ENCODE data around the gene KCNQ1OT1. TPM values are rescaled to one million over a fixed set of nuclear protein-coding genes. Genes with fewer than 3 reads are reported as not detected.

The KCNQ1OT1 gene
- total RNA-seq, 1 donor from 2014 or later, result 0.68 TPM

GRCh38 chr11:2666828-2667570, 32.8 kb downstream of the KCNQ1OT1 start:
- H3K4me3 Mint-ChIP-seq (ENCODE audit: low read depth), result no peak overlapping the region
- no peaks in the 10 kb centered on the region for H3K4me1 Mint-ChIP-seq (ENCODE audit: low read depth)
- H3K27ac Mint-ChIP-seq, result no peak overlapping the region
- no peaks in the 10 kb centered on the region for H3K27me3 Mint-ChIP-seq (ENCODE audit: low read depth)
- peaks cover 2% of the 10 kb centered on the region for H3K36me3 Mint-ChIP-seq (ENCODE audit: low read depth)
- intact Hi-C loops (cut with micrococcal nuclease), result no loop called here
- H3K9me3 Mint-ChIP-seq, result no peaks in the 10 kb centered on the region
- no peak for DNase-seq (ENCODE audit: low spot score)

DNA sequence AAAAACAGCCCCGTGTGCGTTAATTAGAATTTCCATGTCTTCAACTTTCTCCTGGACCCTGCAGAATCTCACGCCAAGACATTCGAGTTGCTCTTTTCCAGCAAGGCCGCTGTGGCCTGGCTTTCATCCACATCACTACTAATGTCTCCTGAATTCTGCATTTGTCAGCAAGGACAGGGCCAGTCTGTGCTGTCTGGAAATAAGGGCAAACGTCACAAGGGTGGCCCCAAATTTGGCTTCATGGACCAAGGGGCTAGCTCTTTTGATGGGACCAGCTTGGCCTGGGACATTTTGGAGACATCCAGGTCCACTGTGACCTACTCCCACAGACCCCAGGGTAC, 33.4 kb downstream of the KCNQ1OT1 start:
- Mint-ChIP-seq H3K9me3 (no peaks in the 10 kb centered on the region), H3K36me3 (ENCODE audit: low read depth) (peaks cover 2% of the 10 kb centered on the region), H3K4me3 (ENCODE audit: low read depth) (no peak overlapping the region)

GRCh38 chr11:2665526-2666400, 34.0 kb downstream of the KCNQ1OT1 start:
- peaks cover 2% of the 10 kb centered on the region for H3K36me3 Mint-ChIP-seq (ENCODE audit: low read depth)
- no peak for DNase-seq (ENCODE audit: low spot score)
- intact Hi-C loops (cut with micrococcal nuclease), result no loop called here
- H3K27ac Mint-ChIP-seq, result no peak overlapping the region
- no peak overlapping the region for H3K4me3 Mint-ChIP-seq (ENCODE audit: low read depth)
- no peaks in the 10 kb centered on the region for H3K4me1 Mint-ChIP-seq (ENCODE audit: low read depth)
- H3K27me3 Mint-ChIP-seq (ENCODE audit: low read depth), result no peaks in the 10 kb centered on the region
- peaks cover 6% of the 10 kb centered on the region for H3K9me3 Mint-ChIP-seq

More for the DNA sequence above, 33.4 kb downstream of the KCNQ1OT1 start:
- no peak overlapping the region for H3K27ac Mint-ChIP-seq
- no peaks in the 10 kb centered on the region for H3K27me3 Mint-ChIP-seq (ENCODE audit: low read depth)
- DNase-seq (ENCODE audit: low spot score), result no peak
- no peaks in the 10 kb centered on the region for H3K4me1 Mint-ChIP-seq (ENCODE audit: low read depth)
- intact Hi-C loops (cut with micrococcal nuclease), result no loop called here

DNA sequence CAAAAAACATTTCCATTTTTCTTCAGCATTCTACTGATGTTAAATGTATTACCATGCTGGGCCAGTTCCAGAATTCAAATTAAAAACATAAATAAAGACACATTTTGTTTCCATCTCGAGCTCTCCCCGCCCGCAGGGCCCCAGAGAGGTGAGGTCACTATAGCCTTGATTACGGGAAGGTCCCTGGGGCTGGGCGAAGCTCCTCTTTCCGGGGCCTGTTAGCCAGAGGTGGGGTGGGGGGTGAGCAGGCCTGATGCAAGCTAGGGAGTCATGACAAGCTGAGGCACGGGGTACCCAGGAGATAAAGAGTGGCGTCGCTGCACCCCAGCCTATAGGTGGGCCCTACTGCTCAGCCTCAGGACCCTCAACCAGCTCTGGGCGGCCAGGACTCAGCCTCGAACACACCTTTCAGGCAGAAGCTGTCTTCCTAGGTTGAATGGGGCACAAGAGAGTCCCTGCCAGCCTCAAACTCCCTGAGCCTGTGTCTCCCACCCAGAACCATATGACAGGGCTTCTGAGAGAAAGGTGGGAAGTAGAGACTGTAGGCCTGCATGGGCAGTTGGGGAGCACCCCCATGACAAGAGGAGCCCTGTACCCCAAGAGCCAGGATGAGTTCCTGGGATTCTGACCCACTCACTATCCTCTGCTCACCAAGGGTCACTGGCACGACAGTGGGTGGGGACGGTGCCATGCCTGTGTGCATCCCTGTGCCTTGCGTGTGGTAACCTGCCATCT, 34.8 kb downstream of the KCNQ1OT1 start:
- Mint-ChIP-seq H3K4me1 (ENCODE audit: low read depth) (no peaks in the 10 kb centered on the region), H3K27me3 (ENCODE audit: low read depth) (no peaks in the 10 kb centered on the region), H3K9me3 (peaks cover 14% of the 10 kb centered on the region), H3K4me3 (ENCODE audit: low read depth) (no peak overlapping the region), H3K27ac (no peak overlapping the region), H3K36me3 (ENCODE audit: low read depth) (peaks cover 2% of the 10 kb centered on the region)
- no peak for DNase-seq (ENCODE audit: low spot score)
- intact Hi-C loops (cut with micrococcal nuclease), result no loop called here

DNA sequence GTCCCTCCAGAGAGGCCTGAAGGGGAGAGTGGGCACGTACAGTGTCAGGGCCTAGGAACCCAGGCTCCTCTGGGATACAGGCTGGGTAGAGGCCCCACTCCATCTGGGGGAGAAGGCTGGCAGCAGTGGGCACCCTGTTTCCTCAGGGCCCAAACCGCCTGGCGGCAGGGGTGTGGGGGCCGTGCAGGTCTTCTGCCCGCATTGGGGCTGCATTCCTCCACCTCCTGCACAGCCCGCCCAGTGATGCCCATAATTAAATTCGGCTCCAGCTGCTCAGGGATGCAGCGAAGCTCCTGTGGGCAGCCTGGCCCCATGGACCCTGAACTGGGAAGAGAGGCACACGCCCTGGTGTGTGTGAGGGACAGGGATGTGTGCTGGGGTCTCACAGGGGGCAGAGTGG, 35.4 kb downstream of the KCNQ1OT1 start:
- intact Hi-C loops (cut with micrococcal nuclease), result no loop called here
- Mint-ChIP-seq H3K9me3 (peaks cover 17% of the 10 kb centered on the region), H3K4me1 (ENCODE audit: low read depth) (no peaks in the 10 kb centered on the region), H3K27ac (no peak overlapping the region), H3K27me3 (ENCODE audit: low read depth) (no peaks in the 10 kb centered on the region), H3K36me3 (ENCODE audit: low read depth) (peaks cover 2% of the 10 kb centered on the region), H3K4me3 (ENCODE audit: low read depth) (no peak overlapping the region)
- no peak for DNase-seq (ENCODE audit: low spot score)

DNA sequence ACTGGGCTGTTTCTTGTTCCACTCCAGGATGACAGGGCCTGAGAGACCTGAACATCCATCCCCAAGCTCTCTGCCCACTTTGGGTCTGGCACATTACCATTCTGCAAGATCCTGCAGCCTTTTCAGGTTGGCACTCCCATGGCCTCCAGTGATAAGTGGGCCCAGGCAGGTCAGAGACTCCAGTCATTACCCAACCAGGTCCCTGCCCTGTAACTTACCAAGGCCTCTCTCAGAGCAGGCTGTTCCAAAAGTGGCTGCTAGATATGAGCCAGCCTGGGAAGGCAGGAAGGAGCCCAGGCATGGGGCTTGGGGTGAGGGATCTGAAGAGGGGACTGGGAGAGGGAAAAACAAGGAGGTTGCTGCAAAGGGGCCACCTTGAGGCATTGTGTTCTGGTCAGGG, 35.9 kb downstream of the KCNQ1OT1 start:
- no peak for DNase-seq (ENCODE audit: low spot score)
- peaks cover 2% of the 10 kb centered on the region for H3K36me3 Mint-ChIP-seq (ENCODE audit: low read depth)
- H3K27me3 Mint-ChIP-seq (ENCODE audit: low read depth), result no peaks in the 10 kb centered on the region
- H3K4me3 Mint-ChIP-seq (ENCODE audit: low read depth), result no peak overlapping the region
- H3K9me3 Mint-ChIP-seq, result peaks cover 22% of the 10 kb centered on the region
- no peaks in the 10 kb centered on the region for H3K4me1 Mint-ChIP-seq (ENCODE audit: low read depth)
- intact Hi-C loops (cut with micrococcal nuclease), result no loop called here
- H3K27ac Mint-ChIP-seq, result no peak overlapping the region

GRCh38 chr11:2663506-2663905, 36.3 kb downstream of the KCNQ1OT1 start:
- H3K4me1 Mint-ChIP-seq (ENCODE audit: low read depth), result no peaks in the 10 kb centered on the region
- no peak overlapping the region for H3K27ac Mint-ChIP-seq
- H3K36me3 Mint-ChIP-seq (ENCODE audit: low read depth), result peaks cover 2% of the 10 kb centered on the region
- no peaks in the 10 kb centered on the region for H3K27me3 Mint-ChIP-seq (ENCODE audit: low read depth)
- intact Hi-C loops (cut with micrococcal nuclease), result no loop called here
- H3K4me3 Mint-ChIP-seq (ENCODE audit: low read depth), result no peak overlapping the region
- DNase-seq (ENCODE audit: low spot score), result no peak
- H3K9me3 Mint-ChIP-seq, result peaks cover 26% of the 10 kb centered on the region

- Mint-ChIP-seq H3K27ac (no peak overlapping the region), H3K9me3 (peaks cover 28% of the 10 kb centered on the region), H3K4me1 (ENCODE audit: low read depth) (no peaks in the 10 kb centered on the region), H3K27me3 (ENCODE audit: low read depth) (no peaks in the 10 kb centered on the region), H3K36me3 (ENCODE audit: low read depth) (peaks cover 2% of the 10 kb centered on the region), H3K4me3 (ENCODE audit: low read depth) (no peak overlapping the region)
- intact Hi-C loops (cut with micrococcal nuclease), result no loop called here
- no peak for DNase-seq (ENCODE audit: low spot score)
Observed at GRCh38 chr11:2662430-2663299, 37.1 kb downstream of the KCNQ1OT1 start.

DNA sequence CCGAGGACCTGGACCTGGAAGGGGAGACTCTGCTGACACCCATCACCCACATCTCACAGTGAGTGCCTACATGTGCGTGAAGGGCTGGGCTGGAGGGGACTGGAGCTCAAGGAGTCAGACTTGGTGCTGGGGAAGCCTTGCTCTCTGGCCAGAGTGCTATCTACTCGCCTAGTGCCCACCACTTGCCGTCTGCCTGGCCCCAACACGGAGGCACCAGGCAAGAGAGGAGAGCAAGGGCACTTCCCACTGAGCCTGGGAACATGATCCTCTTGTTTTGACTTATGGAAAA, 37.8 kb downstream of the KCNQ1OT1 start:
- no peak for DNase-seq (ENCODE audit: low spot score)
- Mint-ChIP-seq H3K27ac (no peak overlapping the region), H3K27me3 (ENCODE audit: low read depth) (no peaks in the 10 kb centered on the region), H3K9me3 (peaks cover 28% of the 10 kb centered on the region), H3K4me3 (ENCODE audit: low read depth) (no peak overlapping the region), H3K4me1 (ENCODE audit: low read depth) (no peaks in the 10 kb centered on the region), H3K36me3 (ENCODE audit: low read depth) (peaks cover 2% of the 10 kb centered on the region)
- intact Hi-C loops (cut with micrococcal nuclease), result no loop called here

- Mint-ChIP-seq H3K27me3 (ENCODE audit: low read depth) (no peaks in the 10 kb centered on the region), H3K4me3 (ENCODE audit: low read depth) (no peak overlapping the region), H3K4me1 (ENCODE audit: low read depth) (no peaks in the 10 kb centered on the region), H3K27ac (no peak overlapping the region), H3K36me3 (ENCODE audit: low read depth) (peaks cover 2% of the 10 kb centered on the region), H3K9me3 (peaks cover 28% of the 10 kb centered on the region)
- intact Hi-C loops (cut with micrococcal nuclease), result no loop called here
- DNase-seq (ENCODE audit: low spot score), result no peak
Observed at GRCh38 chr11:2661173-2662023, 38.4 kb downstream of the KCNQ1OT1 start.

- H3K4me1 Mint-ChIP-seq (ENCODE audit: low read depth), result no peaks in the 10 kb centered on the region
- H3K36me3 Mint-ChIP-seq (ENCODE audit: low read depth), result peaks cover 2% of the 10 kb centered on the region
- H3K27ac Mint-ChIP-seq, result no peak overlapping the region
- no peak overlapping the region for H3K4me3 Mint-ChIP-seq (ENCODE audit: low read depth)
- no peak for DNase-seq (ENCODE audit: low spot score)
- H3K9me3 Mint-ChIP-seq, result peaks cover 28% of the 10 kb centered on the region
- intact Hi-C loops (cut with micrococcal nuclease), result no loop called here
- H3K27me3 Mint-ChIP-seq (ENCODE audit: low read depth), result no peaks in the 10 kb centered on the region
Observed at GRCh38 chr11:2660357-2660939, 39.3 kb downstream of the KCNQ1OT1 start.

Measured in activated T-helper 2 cell treated with anti-CD3 and anti-CD28 coated beads, Interferon-gamma antibody, Interleukin-2, Interleukin-4, amounts not matched to agents 10 μg/mL and 5 μg/mL and 100 μg/mL, durations not matched to agents 14 hours and 24 hours and 36 hours (primary cell).